CD4-positive, alpha-beta T cell (primary cell): ENCODE results near the gene PKP1. TPM values are rescaled to one million over a fixed set of nuclear protein-coding genes. Genes with fewer than 3 reads are reported as not detected.

Experiments used
- ATAC-seq: fragments of 200-7000 bp; cut with Tn5 transposase; one replicate; pipeline ENCODE4 v1.10.0; 2022; ENCODE audit warnings: mild to moderate bottlenecking; ENCODE audit not compliant: poor library complexity
- CTCF ChIA-PET: fragments of 350-600 bp; sonication (Branson Sonifier 250); formaldehyde crosslinking; loops from one replicate; lab custom pipeline; 2021; ENCODE audit warnings: antibody characterized with exemption, inconsistent platforms; lab: Charles Lee
- POLR2A ChIA-PET: fragments of 350-600 bp; sonication (Branson Sonifier 250); formaldehyde crosslinking; loops from one replicate; lab custom pipeline; 2021; ENCODE audit warnings: antibody characterized with exemption, inconsistent platforms; lab: Charles Lee
- DNase-seq, 14 experiments: peaks; one replicate each; pipeline ENCODE4 v3.0.0-alpha.2; 2013 to 2020; ENCODE audit warnings: mixed read lengths in 2 of 14
- H3K27ac ChIP-seq, 2 donors: one replicate each; pipeline versions ENCODE4 v1.5.1 to v1.7.0; 2013; ENCODE audit warnings: low read length in 2 of 2, low read depth in 1 of 2, mild to moderate bottlenecking in 1 of 2
- H3K27me3 ChIP-seq, 2 experiments: 1 replicate in 1 of 2; 2 replicates in 1 of 2; pipeline versions ENCODE4 v1.6.1 to v1.7.0; 2013; ENCODE audit warnings: low read length in 2 of 2, control low read depth in 1 of 2, mild to moderate bottlenecking in 1 of 2, moderate library complexity in 1 of 2; ENCODE audit not compliant: insufficient read depth in 2 of 2, control insufficient read depth in 1 of 2
- H3K36me3 ChIP-seq: one replicate; pipeline ENCODE4 v1.6.1; 2013; ENCODE audit warnings: low read length, control low read depth; ENCODE audit not compliant: insufficient read depth
- H3K4me1 ChIP-seq: one replicate; pipeline ENCODE4 v1.6.1; 2013; ENCODE audit warnings: low read length, control low read depth; ENCODE audit not compliant: insufficient read depth
- H3K4me3 ChIP-seq: one replicate; pipeline ENCODE4 v1.5.1; 2013; ENCODE audit warnings: mild to moderate bottlenecking, low read length, moderate library complexity
- H3K9me3 ChIP-seq, 2 experiments: 1 replicate in 1 of 2; 2 replicates in 1 of 2; pipeline versions ENCODE4 v1.6.1 to v1.7.0; 2013; ENCODE audit warnings: low read length in 2 of 2, mild to moderate bottlenecking in 2 of 2, control low read depth in 1 of 2, moderate library complexity in 1 of 2; ENCODE audit not compliant: control insufficient read depth in 1 of 2, insufficient read depth in 1 of 2
- H3K27ac Mint-ChIP-seq: one replicate; pipeline ENCODE4 v1.8.0; 2020; ENCODE audit warnings: mixed read lengths
- H3K27me3 Mint-ChIP-seq: one replicate; pipeline ENCODE4 v1.8.0; 2021; ENCODE audit warnings: mixed read lengths
- H3K36me3 Mint-ChIP-seq: one replicate; pipeline ENCODE4 v1.8.0; 2021; ENCODE audit warnings: low read depth, mixed read lengths
- H3K4me1 Mint-ChIP-seq: one replicate; pipeline ENCODE4 v1.8.0; 2021; ENCODE audit warnings: low read depth, mixed read lengths
- H3K4me3 Mint-ChIP-seq: one replicate; pipeline ENCODE4 v1.8.0; 2020; ENCODE audit warnings: mild to moderate bottlenecking, mixed read lengths
- H3K9me3 Mint-ChIP-seq: one replicate; pipeline ENCODE4 v1.8.0; 2020; ENCODE audit warnings: mixed read lengths
- intact Hi-C, 2 experiments: fragments of 100-400 bp; cut with DNase I in 1 of 2; cut with micrococcal nuclease in 1 of 2; formaldehyde crosslinking; loops; one replicate each; pipeline versions ENCODE4 v1.15.1 to v1.9.0; 2023 to 2025; cut with DNase I, micrococcal nuclease
- total RNA-seq, 174 experiments: library from RNA in 2 of 174; stranded (reverse) in 2 of 174; gene quantifications; one replicate each; pipeline ENCODE4 v1.2.3 and lab custom pipeline; 2021 to 2026
- TF ChIP-seq, protein P1 (sequence below): fragments of 200-600 bp; IDR thresholded peaks from one replicate; pipeline ENCODE4 v1.8.0; 2022; ENCODE audit warnings: antibody characterized with exemption, mild to moderate bottlenecking

Gene PKP1
- total RNA-seq, 2 experiments from 2014 or later = not detected

DNA sequence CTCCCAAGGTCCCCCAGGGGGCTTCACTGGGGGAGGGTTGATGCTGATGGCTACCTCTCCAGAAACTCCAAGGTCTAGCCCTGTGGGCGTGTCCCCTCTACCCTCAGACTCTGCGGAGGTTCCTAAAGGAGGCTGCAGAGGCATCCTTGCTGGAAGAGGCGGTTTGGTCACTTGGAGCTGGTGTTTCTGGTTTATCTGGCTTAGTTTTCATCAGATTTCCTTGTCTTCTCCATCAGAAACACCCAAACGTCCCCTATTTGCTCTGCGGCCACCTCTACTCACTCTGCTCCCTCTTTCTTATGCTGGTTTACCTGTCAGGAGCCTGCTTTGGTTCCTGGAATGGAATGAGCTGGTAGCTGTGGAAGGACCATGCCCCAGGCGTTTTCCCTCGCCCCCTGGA is 2.5 kb downstream of the PKP1 start:
- H3K36me3 ChIP-seq = no peaks in the 10 kb centered on the region
- no peaks in the 10 kb centered on the region for H3K36me3 Mint-ChIP-seq
- peaks cover 24 to 29% of the 10 kb centered on the region in 2 experiments for H3K27me3 ChIP-seq
- H3K4me3 Mint-ChIP-seq = no peak overlapping the region
- no peak overlapping the region for H3K27ac ChIP-seq
- ChIA-PET CTCF (no interaction called here), POLR2A (no interaction called here)
- peaks cover 65% of the 10 kb centered on the region for H3K27me3 Mint-ChIP-seq
- H3K4me3 ChIP-seq = no peak overlapping the region
- H3K4me1 Mint-ChIP-seq = no peaks in the 10 kb centered on the region
- no peaks in the 10 kb centered on the region for H3K9me3 Mint-ChIP-seq
- DNase-seq (no peak), ATAC-seq (no peak)
- no peak overlapping the region for H3K27ac Mint-ChIP-seq
- TF ChIP-seq, protein P1, sequence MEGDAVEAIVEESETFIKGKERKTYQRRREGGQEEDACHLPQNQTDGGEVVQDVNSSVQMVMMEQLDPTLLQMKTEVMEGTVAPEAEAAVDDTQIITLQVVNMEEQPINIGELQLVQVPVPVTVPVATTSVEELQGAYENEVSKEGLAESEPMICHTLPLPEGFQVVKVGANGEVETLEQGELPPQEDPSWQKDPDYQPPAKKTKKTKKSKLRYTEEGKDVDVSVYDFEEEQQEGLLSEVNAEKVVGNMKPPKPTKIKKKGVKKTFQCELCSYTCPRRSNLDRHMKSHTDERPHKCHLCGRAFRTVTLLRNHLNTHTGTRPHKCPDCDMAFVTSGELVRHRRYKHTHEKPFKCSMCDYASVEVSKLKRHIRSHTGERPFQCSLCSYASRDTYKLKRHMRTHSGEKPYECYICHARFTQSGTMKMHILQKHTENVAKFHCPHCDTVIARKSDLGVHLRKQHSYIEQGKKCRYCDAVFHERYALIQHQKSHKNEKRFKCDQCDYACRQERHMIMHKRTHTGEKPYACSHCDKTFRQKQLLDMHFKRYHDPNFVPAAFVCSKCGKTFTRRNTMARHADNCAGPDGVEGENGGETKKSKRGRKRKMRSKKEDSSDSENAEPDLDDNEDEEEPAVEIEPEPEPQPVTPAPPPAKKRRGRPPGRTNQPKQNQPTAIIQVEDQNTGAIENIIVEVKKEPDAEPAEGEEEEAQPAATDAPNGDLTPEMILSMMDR = no peak
- intact Hi-C loops = no loop called here
- peaks cover 0 to 8% of the 10 kb centered on the region in 2 experiments for H3K9me3 ChIP-seq
- peaks cover 4% of the 10 kb centered on the region for H3K4me1 ChIP-seq

DNA sequence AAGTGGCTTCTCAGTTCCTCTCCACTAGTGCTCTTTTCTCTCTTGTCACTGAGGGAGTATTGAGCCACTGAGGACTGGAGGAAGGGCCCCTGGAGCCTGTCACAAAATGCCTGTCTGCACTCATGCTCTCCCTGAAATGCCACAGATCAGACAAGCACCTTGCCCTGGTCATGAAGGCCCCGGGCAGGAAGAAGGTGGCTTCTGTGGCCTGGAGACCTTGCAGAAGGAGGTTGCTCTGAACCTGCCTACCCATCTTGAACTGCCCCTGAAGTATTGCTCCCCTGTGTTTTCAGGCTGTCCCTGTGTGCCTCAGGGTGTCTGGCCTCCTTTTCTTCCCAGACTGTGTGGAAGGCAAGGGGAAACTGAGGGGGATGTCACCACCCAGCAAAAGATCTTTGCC is 3.1 kb downstream of the PKP1 start:
- peaks cover 24 to 29% of the 10 kb centered on the region in 2 experiments for H3K27me3 ChIP-seq
- H3K4me3 ChIP-seq = no peak overlapping the region
- no peaks in the 10 kb centered on the region for H3K36me3 ChIP-seq
- no peaks in the 10 kb centered on the region for H3K9me3 Mint-ChIP-seq
- H3K9me3 ChIP-seq = peaks cover 0 to 8% of the 10 kb centered on the region in 2 experiments
- ChIA-PET CTCF (no interaction called here), POLR2A (no interaction called here)
- no peaks in the 10 kb centered on the region for H3K4me1 Mint-ChIP-seq
- no peak for ATAC-seq
- intact Hi-C loops = no loop called here
- H3K4me1 ChIP-seq = peaks cover 4% of the 10 kb centered on the region
- no peak overlapping the region for H3K27ac ChIP-seq
- H3K4me3 Mint-ChIP-seq = no peak overlapping the region
- DNase-seq = no peak
- TF ChIP-seq, protein P1 = no peak
- peaks cover 65% of the 10 kb centered on the region for H3K27me3 Mint-ChIP-seq
- H3K36me3 Mint-ChIP-seq = no peaks in the 10 kb centered on the region
- H3K27ac Mint-ChIP-seq = no peak overlapping the region

DNA sequence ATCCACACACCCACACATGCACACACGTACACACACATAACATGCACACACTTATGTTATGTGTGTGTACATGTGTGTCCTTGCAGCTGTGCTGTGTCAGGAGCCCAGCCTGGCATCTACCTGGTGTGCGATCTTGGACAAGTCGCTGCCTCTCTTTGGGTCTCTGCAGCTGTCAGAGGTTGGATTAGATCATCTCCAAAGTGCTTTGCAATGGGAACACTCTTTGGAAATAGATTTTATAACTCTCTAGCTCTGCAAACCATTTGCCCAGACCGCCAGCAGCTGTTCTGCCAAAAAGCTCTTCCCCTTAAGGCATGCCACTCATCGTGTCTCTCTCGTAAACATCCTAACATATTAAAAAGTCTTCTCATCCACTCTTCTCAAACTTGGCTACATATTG is 4.7 kb downstream of the PKP1 start:
- Histone ChIP-seq H3K4me3 (no peak overlapping the region), H3K36me3 (no peaks in the 10 kb centered on the region), H3K27ac (no peak overlapping the region), H3K4me1 (peaks cover 2% of the 10 kb centered on the region), H3K9me3 (peaks cover 0 to 8% of the 10 kb centered on the region in 2 experiments), H3K27me3 (peaks cover 17 to 18% of the 10 kb centered on the region in 2 experiments)
- POLR2A ChIA-PET = no interaction called here
- Mint-ChIP-seq H3K27ac (no peak overlapping the region), H3K27me3 (peaks cover 58% of the 10 kb centered on the region), H3K9me3 (no peaks in the 10 kb centered on the region), H3K4me3 (no peak overlapping the region), H3K4me1 (no peaks in the 10 kb centered on the region), H3K36me3 (no peaks in the 10 kb centered on the region)
- DNase-seq = no peak
- intact Hi-C loops = no loop called here
- TF ChIP-seq, protein P1 = no peak
- CTCF ChIA-PET = no interaction called here
- no peak for ATAC-seq
